HG03520 (cell line): Measurements from ENCODE around the gene RAB28.
A peak's percentile ranks its signal among the peaks of the same experiment; 100 is the strongest.

ENCODE experiments used
- ATAC-seq: cut with Tn5 transposase; IDR thresholded peaks from one replicate; pipeline ENCODE4 v1.9.1; 2021; ENCODE audit warnings: mild to moderate bottlenecking, moderate library complexity; ENCODE audit not compliant: unreplicated experiment

The RAB28 gene

DNA sequence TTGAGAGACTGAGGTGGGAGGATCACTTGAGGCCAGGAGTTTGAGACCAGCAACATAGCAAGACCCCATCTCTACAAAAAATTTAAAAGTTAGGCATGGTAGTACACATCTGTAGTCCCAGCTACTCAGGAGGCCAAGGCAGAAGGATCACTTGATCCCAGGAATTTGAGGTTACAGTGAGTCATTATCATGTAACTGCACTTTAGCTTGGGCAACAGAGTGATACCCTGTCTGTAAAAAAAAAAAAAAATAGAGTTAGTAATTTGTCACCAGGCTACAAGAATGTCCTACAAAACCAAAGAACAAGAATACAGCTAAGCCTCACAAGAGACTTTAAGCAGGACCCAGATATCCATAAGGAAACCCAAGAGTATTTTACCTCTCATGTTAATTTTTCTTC is 27.0 kb upstream of the RAB28 start:
- no peak for ATAC-seq

GRCh38 chr4:13509442-13509841 is 25.3 kb upstream of the RAB28 start:
- no peak for ATAC-seq

DNA sequence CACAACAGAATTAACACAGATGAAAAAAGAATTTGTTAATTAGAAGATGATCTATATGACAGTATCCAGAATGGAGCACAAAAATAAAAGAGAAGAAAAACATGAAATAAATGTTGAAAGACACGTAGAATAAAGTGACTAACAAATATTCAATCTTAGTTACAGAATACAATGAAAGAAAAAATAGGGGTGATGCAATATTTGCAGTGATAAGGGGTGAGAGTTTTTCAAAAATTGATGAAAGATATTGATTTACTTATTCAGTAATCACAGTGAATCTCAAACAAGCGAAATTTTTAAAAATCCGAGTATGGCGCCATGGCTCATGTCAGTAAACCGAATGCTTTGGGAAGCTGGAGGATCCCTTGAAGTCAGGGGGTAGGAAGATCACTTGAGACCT is 20.2 kb upstream of the RAB28 start:
- no peak for ATAC-seq

- no peak for ATAC-seq
Measured at GRCh38 chr4:13498469-13498868, 14.3 kb upstream of the RAB28 start.

GRCh38 chr4:13496605-13497004 is 12.5 kb upstream of the RAB28 start:
- no peak for ATAC-seq

DNA sequence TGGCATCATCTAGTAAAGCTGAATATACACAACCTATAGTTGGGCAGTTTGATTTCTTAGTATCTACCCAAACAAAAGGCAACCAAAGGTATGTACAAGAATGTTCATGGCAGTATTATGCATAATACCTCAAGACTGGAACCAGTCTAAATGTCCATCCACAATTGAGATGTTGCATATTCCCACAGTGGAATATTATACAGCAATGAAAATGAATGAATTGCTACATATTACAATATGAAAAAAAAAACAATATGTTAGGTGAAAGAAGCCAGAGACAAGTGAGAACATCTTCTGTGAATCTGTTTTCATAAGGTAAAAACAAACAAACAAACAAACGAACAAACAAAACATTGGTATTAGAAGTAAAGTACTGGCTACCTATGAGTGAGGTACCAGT is 11.6 kb upstream of the RAB28 start:
- ATAC-seq: no peak

DNA sequence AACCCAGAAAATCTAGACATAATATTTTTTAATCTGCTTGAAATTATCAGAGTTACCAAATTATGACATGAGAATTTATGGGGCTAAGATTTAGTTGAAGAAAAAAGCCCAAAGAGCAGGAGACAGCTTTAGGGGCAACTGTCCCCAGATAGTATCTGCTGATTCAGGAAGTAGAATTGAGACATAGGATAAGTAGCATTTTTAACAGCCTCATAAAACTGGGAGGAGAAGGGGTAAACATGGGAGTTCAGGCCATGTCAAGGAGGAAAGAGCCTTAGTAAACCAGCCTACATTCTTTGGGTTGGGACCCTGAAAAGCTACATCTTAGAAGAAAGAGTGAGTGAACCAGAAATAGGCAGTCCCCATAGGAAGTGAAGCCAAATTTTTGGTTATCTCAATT is 9.7 kb upstream of the RAB28 start:
- no peak for ATAC-seq

GRCh38 chr4:13492747-13493146 is 8.6 kb upstream of the RAB28 start:
- no peak for ATAC-seq

- peak; percentile 34 for ATAC-seq
Measured at GRCh38 chr4:13484749-13485221, 645 bp upstream of the RAB28 start.

DNA sequence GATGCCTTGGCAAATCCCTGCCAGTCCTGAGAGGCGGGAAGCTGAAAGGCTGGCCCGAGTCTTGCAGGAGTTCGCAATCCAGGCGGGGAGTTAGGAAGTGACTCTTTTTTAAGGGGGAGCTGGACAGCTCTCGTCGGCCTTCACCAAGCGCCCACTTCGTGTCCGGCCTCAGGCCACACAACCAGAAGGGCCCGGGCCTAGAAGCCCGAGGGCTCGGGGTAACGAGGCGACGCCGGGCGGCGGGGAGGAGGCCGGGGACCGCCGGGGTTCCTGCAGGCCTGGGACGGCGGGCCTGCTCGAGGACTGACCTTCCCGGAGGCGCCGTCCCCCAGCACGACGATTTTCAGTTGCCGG is 395 bp downstream of the RAB28 start:
- ATAC-seq: peak; percentile 8

DNA sequence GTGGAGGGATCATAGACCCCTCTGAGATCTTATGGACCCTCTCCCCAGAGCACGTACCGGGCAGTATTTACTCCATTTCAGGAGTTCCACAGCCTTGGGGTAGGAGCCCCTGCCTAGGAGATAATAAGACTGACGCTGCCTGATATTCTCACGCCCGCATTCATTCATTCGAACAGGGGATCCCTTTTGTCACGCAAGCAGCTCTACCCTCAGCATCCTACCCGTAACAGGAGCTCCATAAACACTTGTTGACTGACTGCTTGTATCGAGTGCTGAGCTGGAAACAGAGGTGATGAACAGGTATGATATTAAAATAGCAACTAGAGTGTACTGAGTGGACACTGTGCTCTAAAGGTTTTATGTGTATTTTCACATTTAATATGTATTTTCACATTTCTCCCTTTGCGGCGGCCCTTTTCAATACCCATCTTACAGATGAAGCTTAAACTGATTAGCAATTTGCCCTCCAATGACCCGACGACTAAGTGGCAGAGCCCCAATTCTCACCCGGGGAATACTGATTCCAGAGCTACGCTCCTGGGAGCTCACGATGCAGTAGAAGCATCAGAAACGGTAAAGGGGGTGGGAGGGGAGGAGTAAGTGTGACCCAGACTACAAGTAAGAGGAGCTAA is 888 bp downstream of the RAB28 start:
- ATAC-seq: no peak

DNA sequence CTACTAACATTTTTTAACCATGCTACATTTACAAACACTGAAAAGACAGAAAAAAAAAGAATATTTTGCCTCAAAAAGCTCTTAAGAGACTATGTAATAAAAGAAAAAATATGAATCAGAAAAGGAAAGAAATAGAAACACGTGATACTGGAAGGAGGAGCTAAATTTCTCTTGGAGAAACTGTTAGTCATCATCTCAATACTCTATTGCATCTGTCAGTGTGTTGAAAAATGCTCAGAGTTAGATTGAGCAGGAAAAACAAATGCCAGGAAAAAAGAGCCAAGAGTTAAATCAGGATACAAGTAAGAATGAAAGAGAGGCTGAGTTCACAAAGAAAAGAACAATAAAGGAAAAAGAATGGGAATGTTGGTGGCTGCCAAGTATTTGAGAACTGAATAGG is 2.6 kb downstream of the RAB28 start:
- ATAC-seq: no peak

- ATAC-seq: no peak
Measured at GRCh38 chr4:13478707-13479106, 5.4 kb downstream of the RAB28 start.

- ATAC-seq: no peak
Measured at GRCh38 chr4:13478131-13478530, 6.0 kb downstream of the RAB28 start.

- no peak for ATAC-seq
Measured at GRCh38 chr4:13476915-13477314, 7.2 kb downstream of the RAB28 start.

DNA sequence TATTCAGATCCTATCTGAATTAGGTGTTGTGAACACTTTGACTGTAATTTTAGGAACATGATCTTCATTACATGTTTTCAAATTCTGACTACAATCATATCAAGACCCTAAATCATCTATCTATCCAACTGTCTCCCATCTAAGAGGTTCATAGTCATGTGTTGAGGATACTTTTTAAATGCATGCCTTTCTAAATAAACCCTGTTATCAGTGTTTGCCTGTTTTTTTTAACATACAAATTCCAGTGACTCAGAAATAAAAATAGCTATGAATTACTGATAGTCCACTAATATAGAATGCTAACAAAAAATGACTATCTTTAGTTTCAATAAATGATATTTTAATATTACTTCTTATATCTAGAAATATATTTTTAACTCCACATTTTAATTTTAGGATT is 8.0 kb downstream of the RAB28 start:
- no peak for ATAC-seq

- no peak for ATAC-seq
Measured at GRCh38 chr4:13471400-13471799, 12.7 kb downstream of the RAB28 start.

GRCh38 chr4:13470379-13470778 is 13.8 kb downstream of the RAB28 start:
- ATAC-seq: no peak

DNA sequence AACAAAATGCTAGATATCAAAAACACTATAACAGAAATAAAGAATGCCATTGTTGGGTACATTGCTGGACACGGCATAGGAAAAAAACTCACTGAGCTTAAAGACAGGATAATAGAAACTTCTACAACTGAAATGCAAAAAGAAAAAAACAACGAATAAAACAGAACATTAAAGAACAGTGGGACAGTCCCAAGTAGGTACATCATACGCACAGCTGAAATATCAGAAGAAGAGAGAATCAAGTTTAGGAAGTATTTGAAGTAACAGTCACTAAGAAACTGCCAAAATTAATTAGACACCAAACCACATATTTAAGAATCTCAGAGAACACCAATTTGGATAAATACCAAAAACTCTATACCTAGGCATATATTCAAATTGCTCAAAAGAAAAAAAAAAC is 19.2 kb downstream of the RAB28 start:
- ATAC-seq: no peak

DNA sequence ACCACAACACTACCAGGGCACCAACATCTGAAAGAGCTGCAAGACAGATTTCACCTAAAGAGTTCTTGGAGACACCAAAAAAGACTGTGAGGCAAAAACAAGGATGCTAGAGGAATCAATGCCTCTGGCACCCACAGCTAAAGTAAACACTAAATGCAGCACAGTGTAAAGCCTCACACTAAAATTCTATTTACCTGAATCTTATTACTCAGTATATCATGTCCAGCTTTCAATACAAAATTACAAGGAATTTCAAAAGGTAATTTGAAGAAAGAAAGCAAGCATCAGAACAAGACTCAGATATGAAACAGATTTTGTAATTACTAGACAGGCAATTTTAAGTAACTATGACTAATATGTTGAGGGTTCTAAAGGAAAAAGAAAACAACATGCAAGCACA is 19.6 kb downstream of the RAB28 start:
- no peak for ATAC-seq

DNA sequence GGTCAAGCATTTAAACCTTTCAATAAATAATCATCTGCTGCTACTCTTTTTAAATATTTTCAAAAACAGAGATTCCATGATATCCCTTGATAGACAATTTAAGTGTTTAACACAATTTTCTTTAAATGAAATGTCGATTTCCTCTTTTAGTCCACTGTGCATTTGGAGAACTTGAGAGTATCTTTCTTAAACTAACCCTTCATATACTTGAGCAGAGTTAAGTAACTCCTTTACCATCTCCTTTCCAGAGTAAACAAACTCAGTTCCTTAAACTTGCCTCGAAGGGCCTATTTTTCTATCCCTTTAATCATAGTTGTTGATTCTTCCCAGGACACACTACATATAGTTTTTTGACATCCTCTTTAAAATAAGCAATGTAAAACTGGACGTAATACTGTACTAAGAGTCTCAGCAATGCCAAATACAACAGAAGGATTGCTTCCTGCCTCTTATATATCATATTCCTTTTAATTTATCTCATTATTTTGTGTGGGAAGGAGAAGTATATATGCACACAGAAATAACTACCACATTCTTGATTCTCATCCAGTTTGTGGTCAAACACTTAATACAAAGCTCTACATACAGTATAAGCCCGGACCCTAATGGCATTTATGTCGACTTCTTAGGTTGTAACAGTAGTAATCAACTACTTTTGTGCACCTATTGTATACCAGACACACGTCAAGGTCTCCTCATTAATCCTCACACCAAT is 22.8 kb downstream of the RAB28 start:
- ATAC-seq: no peak

DNA sequence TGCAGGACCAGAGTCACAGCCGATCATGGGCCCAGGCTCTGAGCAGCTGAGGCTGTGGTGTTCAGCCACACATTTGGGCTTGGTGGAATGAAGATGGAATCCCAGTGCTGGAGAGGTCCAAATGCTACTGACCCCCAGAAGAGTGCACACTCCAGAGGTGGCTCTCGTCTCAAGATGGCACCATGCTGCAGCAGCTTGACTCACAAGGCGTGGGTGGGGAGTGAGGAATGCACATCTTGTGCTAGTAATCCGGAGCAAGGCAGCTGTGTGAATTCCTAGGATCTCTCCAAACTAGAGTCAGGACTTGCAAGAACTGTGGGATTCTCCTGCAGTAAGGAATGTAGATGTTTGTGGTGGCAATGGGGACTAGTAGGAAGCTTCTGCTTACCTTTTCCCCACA is 28.7 kb downstream of the RAB28 start:
- ATAC-seq: no peak

- no peak for ATAC-seq
Measured at GRCh38 chr4:13454786-13455185, 29.4 kb downstream of the RAB28 start.
